Calu3 (cell line): ENCODE data around the gene GALNT15. TPM values are rescaled to one million over a fixed set of nuclear protein-coding genes. Genes with fewer than 3 reads are reported as not detected.
A peak's percentile ranks its signal among the peaks of the same experiment; 100 is the strongest.

Experiments
- Bru-seq: library from RNA; stranded (reverse); fragments of 400-500 nt; gene quantifications from one replicate; lab custom pipeline; 2021; lab: Mats Ljungman, UMichigan
- BruChase-seq, 2 experiments: library from RNA; stranded (reverse); fragments of 400-500 nt; gene quantifications; one replicate each; lab custom pipeline; 2021; lab: Mats Ljungman, UMichigan
- BruUV-seq: library from RNA; stranded (reverse); fragments of 400-500 nt; replicated peaks from 2 replicates; lab custom pipeline; 2021; lab: Mats Ljungman, UMichigan
- CTCF ChIA-PET: fragments of 300-600 bp; sonication (Branson Sonifier 250); formaldehyde crosslinking; loops from one replicate; lab custom pipeline; 2022; ENCODE audit warnings: antibody characterized with exemption; lab: Charles Lee
- DNase-seq: peaks from one replicate; pipeline ENCODE4 v3.0.0; 2022
- H3K27ac Mint-ChIP-seq: one replicate; pipeline ENCODE4 v1.8.0; 2022; ENCODE audit warnings: mixed read lengths; ENCODE audit not compliant: unreplicated experiment
- H3K27me3 Mint-ChIP-seq: one replicate; pipeline ENCODE4 v1.8.0; 2022; ENCODE audit warnings: mixed read lengths; ENCODE audit not compliant: unreplicated experiment
- H3K36me3 Mint-ChIP-seq: one replicate; pipeline ENCODE4 v1.8.0; 2022; ENCODE audit warnings: mild to moderate bottlenecking, moderate library complexity, mixed read lengths; ENCODE audit not compliant: insufficient read depth, unreplicated experiment
- H3K4me1 Mint-ChIP-seq: one replicate; pipeline ENCODE4 v1.8.0; 2022; ENCODE audit warnings: mild to moderate bottlenecking, low read depth, mixed read lengths; ENCODE audit not compliant: unreplicated experiment
- H3K4me3 Mint-ChIP-seq: one replicate; pipeline ENCODE4 v1.8.0; 2022; ENCODE audit warnings: mild to moderate bottlenecking, low read depth, moderate library complexity, mixed read lengths; ENCODE audit not compliant: unreplicated experiment
- H3K9me3 Mint-ChIP-seq: one replicate; pipeline ENCODE4 v1.8.0; 2022; ENCODE audit warnings: low read depth, mixed read lengths; ENCODE audit not compliant: unreplicated experiment
- CTCF ChIP-seq: fragments of 200-600 bp; IDR thresholded peaks from one replicate; pipeline ENCODE4 v1.8.0; 2022; ENCODE audit warnings: antibody characterized with exemption; ENCODE audit not compliant: unreplicated experiment
- intact Hi-C: fragments of 100-400 bp; cut with micrococcal nuclease; formaldehyde crosslinking; loops from one replicate; pipeline ENCODE4 v1.10.0; 2022; ENCODE audit not compliant: unreplicated experiment
- long read RNA-seq: library from polyadenylated mRNA; stranded (forward); transcript quantifications from one replicate; pipeline ENCODE4 v2.0.0, GENCODE V29; 2022
- total RNA-seq: library from RNA; stranded (reverse); gene quantifications from 2 replicates; pipeline ENCODE4 v1.2.3, GENCODE V29; 2022

GALNT15 gene
- total RNA-seq (not detected in 2 replicates), Bru-seq, nascent RNA (percentile 2 among the genes with signal in this experiment), BruChase-seq, experiment 1, labeled RNA remaining after a 6-hour chase (percentile 10 among the genes with signal in this experiment), BruChase-seq, experiment 2, labeled RNA remaining after a 2-hour chase (percentile 7 among the genes with signal in this experiment)
- long read RNA-seq = 0 reads

DNA sequence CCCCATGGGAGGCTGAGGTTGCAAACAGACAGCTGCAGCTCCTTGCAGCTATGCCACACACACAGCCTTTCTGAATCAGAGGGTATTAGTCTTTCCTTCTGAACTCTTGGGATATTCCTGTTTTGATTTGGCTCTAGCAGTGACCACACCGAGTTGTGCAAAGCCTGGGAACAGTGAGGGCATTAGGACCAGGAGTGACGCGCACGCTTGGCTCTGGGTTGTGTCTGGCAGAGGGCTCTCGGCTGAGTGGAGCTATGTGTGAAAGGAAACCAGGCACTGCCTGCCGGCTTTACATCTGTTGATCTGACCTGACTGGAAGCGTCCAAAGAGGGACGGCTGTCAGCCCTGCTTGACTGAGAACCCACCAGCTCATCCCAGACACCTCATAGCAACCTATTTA is at the start of gene GALNT15:
GALNT15 (plus strand) TSS at position 292 of the 400 bp plus-strand sequence. CDS start 472 bp downstream, outside the sequence.
- no peak within 1 kb of the TSS for H3K4me3 Mint-ChIP-seq
- DNase-seq = no peak
- H3K36me3 Mint-ChIP-seq = no peaks in the 10 kb centered on the region
- intact Hi-C loops = no loop called here
- BruUV-seq = no TSS peak
- H3K9me3 Mint-ChIP-seq = no peaks in the 10 kb centered on the region
- peaks cover 54% of the 10 kb centered on the region for H3K27me3 Mint-ChIP-seq
- no peaks in the 10 kb centered on the region for H3K4me1 Mint-ChIP-seq
- TF ChIP-seq CTCF = no peak
- H3K27ac Mint-ChIP-seq = no peak within 1 kb of the TSS
- CTCF ChIA-PET = interaction anchor here (1.2 kb wide), 1 partner anchor 114 kb away, joined by 3 read pairs; no protein-coding TSS in a partner anchor

GRCh38 chr3:16126634-16127033 is 47.8 kb upstream of the GALNT15 start:
- H3K27ac Mint-ChIP-seq = no peak overlapping the region
- no peak overlapping the region for H3K4me3 Mint-ChIP-seq
- TF ChIP-seq CTCF = no peak
- DNase-seq = no peak
- no TSS peak for BruUV-seq
- intact Hi-C loops = no loop called here
- peaks cover 2% of the 10 kb centered on the region for H3K9me3 Mint-ChIP-seq
- H3K27me3 Mint-ChIP-seq = peaks cover 9% of the 10 kb centered on the region
- CTCF ChIA-PET = interaction anchor here (0.6 kb wide), 1 partner anchor 1403 kb away, joined by 4 read pairs; no protein-coding TSS in a partner anchor
- no peaks in the 10 kb centered on the region for H3K4me1 Mint-ChIP-seq
- H3K36me3 Mint-ChIP-seq = peaks cover 4% of the 10 kb centered on the region

- CTCF ChIA-PET = interaction anchor here (0.6 kb wide), 1 partner anchor 1403 kb away, joined by 4 read pairs; no protein-coding TSS in a partner anchor
These were observed 47.2 kb upstream of the GALNT15 start for GRCh38 chr3:16127249-16127648.

DNA sequence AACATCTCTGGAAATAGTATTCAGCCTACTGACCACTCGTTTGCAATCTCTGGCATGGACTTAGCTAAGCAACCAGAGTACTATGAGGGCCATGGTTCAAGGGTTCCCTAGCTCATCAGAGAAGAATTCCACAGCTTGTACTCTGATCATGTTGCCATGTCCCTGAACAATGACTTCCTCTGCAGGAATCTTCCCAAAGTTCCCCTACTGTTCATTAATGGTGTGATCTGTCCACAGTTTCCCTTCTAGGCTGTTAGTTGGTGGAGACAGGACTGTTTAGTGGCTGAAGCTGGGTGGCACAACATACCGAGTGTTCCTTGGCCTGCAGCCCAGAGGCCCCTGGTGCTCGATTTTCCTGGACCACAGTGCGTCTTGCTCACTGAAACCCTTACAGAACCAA is 44.4 kb upstream of the GALNT15 start:
- DNase-seq = no peak
- TF ChIP-seq CTCF = no peak
- intact Hi-C loops = no loop called here
- Mint-ChIP-seq H3K27me3 (peaks cover 9% of the 10 kb centered on the region), H3K4me1 (no peaks in the 10 kb centered on the region), H3K9me3 (peaks cover 2% of the 10 kb centered on the region), H3K4me3 (no peak overlapping the region), H3K27ac (no peak overlapping the region), H3K36me3 (peaks cover 4% of the 10 kb centered on the region)
- CTCF ChIA-PET = no interaction called here
- BruUV-seq = no TSS peak

More at GRCh38 chr3:16127249-16127648, 47.2 kb upstream of the GALNT15 start:
- H3K9me3 Mint-ChIP-seq = peaks cover 2% of the 10 kb centered on the region
- no peaks in the 10 kb centered on the region for H3K4me1 Mint-ChIP-seq
- H3K36me3 Mint-ChIP-seq = peaks cover 4% of the 10 kb centered on the region
- peaks cover 9% of the 10 kb centered on the region for H3K27me3 Mint-ChIP-seq
- intact Hi-C loops = no loop called here
- BruUV-seq = no TSS peak
- H3K27ac Mint-ChIP-seq = no peak overlapping the region
- TF ChIP-seq CTCF = no peak
- no peak for DNase-seq
- no peak overlapping the region for H3K4me3 Mint-ChIP-seq
